HG03139 (cell line): ENCODE data around the gene SARM1.
"Not testable (repeated sequence)": the region's sequence is repeated elsewhere in the genome, so short reads cannot be mapped to it uniquely, and the experiment has no call there.

Experiments used
- ATAC-seq: cut with Tn5 transposase; IDR thresholded peaks from one replicate; pipeline ENCODE4 v1.9.1; 2021; ENCODE audit not compliant: unreplicated experiment

SARM1 gene

GRCh38 chr17:28415886-28416285, 44.4 kb downstream of the SARM1 start:
- ATAC-seq, result no peak

DNA sequence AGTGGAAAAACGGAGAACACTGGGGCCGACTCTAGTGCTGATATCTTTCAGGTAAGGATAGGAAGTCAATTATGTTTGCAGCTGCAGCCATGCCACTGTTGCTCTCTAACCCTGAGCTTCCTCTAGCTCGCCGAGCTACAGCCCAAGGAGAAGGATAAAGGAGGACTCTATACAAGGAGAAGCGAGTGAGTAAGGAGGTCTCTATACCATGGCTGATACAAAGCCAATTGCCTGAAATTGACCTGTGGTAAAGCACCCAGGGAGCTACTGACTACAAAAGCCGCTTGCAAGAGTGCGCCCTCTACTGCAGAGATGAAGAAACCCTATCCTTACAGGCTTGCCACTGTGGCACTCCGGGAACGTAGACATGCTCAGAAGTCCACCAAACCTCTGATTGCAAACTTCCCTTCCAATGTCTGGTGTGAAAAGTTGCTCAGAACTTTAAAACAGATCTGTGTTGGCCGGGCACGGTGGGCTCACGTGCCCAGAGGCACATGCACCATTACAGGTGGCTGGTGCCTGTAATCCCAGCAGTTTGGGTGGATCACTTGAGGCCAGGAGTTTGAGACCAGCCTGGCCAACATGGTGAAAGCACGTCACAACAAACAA, 45.3 kb downstream of the SARM1 start:
- ATAC-seq, result no peak

DNA sequence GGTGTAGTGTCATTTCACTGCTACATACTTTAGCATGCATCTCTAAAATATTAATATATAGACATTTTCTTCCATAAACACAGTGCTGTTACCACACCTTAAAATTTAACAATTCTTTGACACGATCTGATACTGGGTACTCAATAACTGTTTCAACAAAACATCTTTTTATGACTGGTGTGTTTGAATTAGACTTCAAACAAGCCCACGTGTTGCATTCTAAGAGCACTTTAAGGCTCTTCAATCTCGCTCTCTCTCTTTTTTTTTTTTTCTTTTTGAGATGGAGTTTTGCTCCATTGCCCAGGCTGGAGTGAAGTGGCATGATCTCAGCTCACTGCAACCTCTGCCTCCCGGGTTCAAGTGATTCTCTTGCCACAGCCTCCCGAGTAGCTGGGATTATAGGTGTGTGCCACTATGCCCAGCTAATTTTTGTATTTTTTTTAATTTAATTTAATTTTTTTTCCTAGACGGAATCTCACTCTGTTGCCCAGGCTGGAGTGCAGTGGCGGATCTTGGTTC, 50.4 kb downstream of the SARM1 start:
- ATAC-seq, result no peak

DNA sequence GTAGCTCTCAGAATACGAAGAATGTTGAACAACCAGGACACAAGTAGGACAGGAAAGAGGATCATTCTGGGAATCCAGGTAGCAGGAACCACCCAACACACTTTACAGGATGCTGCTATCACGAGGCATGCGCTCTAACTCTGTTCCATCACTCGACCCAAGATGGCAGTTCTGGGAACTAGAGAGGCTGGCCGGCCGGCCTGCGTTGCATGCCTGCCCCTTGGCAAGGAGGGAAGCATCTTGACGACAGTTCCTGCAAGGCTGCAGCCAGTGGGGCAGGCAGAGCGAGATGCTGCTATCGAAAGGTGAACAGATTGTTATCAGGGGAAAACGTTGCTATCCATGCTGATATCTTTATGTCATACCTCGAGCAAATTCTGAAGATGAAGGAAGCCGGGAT, 53.7 kb downstream of the SARM1 start:
- no peak for ATAC-seq

- ATAC-seq, result no peak
These were observed 54.6 kb downstream of the SARM1 start for GRCh38 chr17:28426081-28426519.

DNA sequence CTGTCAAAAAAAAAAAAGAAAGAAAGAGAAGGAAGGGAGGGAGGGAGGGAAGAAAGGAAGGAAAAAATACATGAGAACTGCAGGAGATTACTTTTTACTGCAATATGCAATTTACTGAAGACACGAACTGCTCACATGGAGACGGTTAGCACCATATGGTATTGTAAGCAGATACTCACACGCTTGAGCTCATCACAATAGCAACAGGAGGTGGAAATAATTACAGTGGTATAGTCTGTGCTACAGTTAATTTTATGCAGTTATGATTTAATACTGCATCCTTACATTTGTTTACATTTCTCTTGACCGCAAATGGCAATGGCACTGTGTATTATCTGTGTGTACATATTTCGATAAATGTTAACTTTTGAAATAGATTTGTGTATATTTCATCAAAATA, 55.9 kb downstream of the SARM1 start:
- ATAC-seq, result no peak

- ATAC-seq, result not testable (repeated sequence)
These were observed 56.5 kb downstream of the SARM1 start for GRCh38 chr17:28427982-28428381.

DNA sequence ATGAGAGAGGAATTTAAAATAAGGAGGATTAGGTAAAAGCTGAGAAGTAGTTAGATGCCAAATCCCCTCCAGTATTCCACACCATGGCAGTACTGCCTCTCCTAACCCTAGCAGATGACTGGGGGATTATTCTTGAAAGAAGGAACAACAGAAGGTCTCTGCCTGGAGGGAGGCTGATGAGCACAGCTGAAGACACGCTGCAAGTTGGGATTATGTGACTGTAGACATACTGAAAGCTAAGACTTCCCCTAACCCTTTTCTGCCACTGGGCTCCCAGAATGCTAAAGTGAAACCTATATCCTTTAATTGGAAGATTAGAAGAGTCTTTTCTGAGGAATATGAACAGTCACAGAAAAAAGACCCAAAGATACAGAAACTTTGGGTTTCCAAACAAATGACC, 62.2 kb downstream of the SARM1 start:
- no peak for ATAC-seq

DNA sequence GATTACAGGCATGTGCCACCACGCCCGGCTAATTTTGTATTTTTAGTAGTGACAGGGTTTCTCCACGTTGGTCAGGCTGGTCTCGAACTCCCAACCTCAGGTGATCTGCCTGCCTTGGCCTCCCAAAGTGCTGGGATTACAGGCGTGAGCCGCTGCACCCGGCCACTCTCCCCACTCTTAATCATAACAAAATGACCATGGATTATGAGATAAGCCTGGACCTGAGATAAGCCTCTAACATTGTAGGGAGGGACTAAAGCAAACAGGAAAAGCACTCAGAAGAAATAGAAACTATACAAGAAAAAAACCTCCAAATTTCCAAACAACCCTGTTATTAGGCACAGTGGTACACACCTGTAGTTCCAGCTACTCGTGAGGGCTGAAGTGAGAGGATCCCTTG, 62.8 kb downstream of the SARM1 start:
- ATAC-seq, result not testable (repeated sequence)

GRCh38 chr17:28443901-28444638, 72.6 kb downstream of the SARM1 start:
- ATAC-seq, result no peak

GRCh38 chr17:28446716-28447395, 75.4 kb downstream of the SARM1 start:
- ATAC-seq, result no peak

- ATAC-seq, result no peak
These were observed 75.9 kb downstream of the SARM1 start for GRCh38 chr17:28447396-28447760.

DNA sequence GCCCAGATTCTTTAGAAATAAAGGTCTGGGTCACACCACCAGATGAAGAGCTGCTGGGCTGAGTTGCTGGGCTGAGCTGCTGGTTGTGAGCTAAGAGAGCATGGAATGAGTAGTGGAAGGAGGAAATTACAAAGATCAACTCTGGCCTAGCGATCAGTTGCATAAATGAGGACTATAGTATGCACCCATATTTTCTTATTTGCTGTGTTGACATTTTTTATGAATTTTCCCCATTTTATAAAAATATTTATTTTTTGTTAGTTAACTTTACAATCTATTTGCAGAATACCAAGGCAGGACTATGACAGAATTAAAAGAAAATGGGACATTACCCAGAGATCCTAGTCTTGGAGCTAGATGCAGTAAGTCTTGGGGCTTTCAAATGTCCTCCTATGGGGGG, 78.4 kb downstream of the SARM1 start:
- ATAC-seq, result no peak
